Measurements from ENCODE around the gene GRID1. TPM values are rescaled to one million over a fixed set of nuclear protein-coding genes. Genes with fewer than 3 reads are reported as not detected.

GRID1 gene
- total RNA-seq, 1 experiment from 2014 or later, result 5.6 TPM

GRCh38 chr10:85786401-85786899 is 580.1 kb downstream of the GRID1 start:
- Histone ChIP-seq H3K27ac (ENCODE audit: low read depth, low read length) (no peak overlapping the region), H4K20me1 (ENCODE audit: insufficient read depth) (no peaks in the 10 kb centered on the region), H3K4me1 (ENCODE audit: control insufficient read depth in 1 of 2, insufficient read depth in 2 of 2, low read length in 2 of 2) (no peaks in the 10 kb centered on the region), H3K36me3 (ENCODE audit: control insufficient read depth in 1 of 2, insufficient read depth in 2 of 2, low read length in 2 of 2) (no peaks in the 10 kb centered on the region), H3K4me3 (replicated peaks in 1 of 2; ENCODE audit: low read depth in 1 of 2, low read length in 2 of 2) (no peak overlapping the region), H3K9me2 (ENCODE audit: insufficient read depth) (no peaks in the 10 kb centered on the region), H3K9me3 (ENCODE audit: control insufficient read depth in 1 of 2, insufficient read depth in 1 of 2, low read depth in 1 of 2, low read length in 2 of 2) (no peaks in the 10 kb centered on the region), H3K27me3 (ENCODE audit: insufficient read depth, low read length) (no peaks in the 10 kb centered on the region), H2AFZ (ENCODE audit: low read depth, low read length, poor library complexity, severe bottlenecking) (no peak overlapping the region), H3K4me2 (ENCODE audit: low read length) (no peak overlapping the region), H3K9ac (ENCODE audit: low read length) (no peak overlapping the region), H3K79me2 (ENCODE audit: insufficient read depth, low read length) (no peaks in the 10 kb centered on the region)
- CTCF ChIA-PET, result interaction anchor here (1.0 kb wide), 1 partner anchor 210 kb away, joined by 3 read pairs; no protein-coding TSS in a partner anchor
- intact Hi-C loops (cut with micrococcal nuclease), result loop anchor here (5.0 kb wide), 1 partner anchor 591 kb away; no protein-coding TSS in a partner anchor
- RAD21 ChIA-PET (ENCODE audit: low non-redundant PET in 1 of 2, low total read pairs in 2 of 2, uncharacterized antibody in 2 of 2, unreplicated experiment in 2 of 2), result no interaction called here
- TF ChIP-seq CTCF (IDR thresholded peaks at IDR 0.05 in 2 of 3, conservative IDR thresholded peaks at IDR 0.05 in 1 of 3; ENCODE audit: borderline replicate concordance in 1 of 3, insufficient read depth in 1 of 3, low read depth in 2 of 3, low read length in 2 of 3) (peak; percentile 24 to 47 (median 37); a peak in 5 of 6 replicates), RAD21 (IDR thresholded peaks at IDR 0.05; ENCODE audit: low read depth) (peak; percentile 58), MAX (IDR thresholded peaks at IDR 0.05) (0 out of 2 replicates have a peak, but pooled peaks have one; percentile 16), EZH2 (IDR thresholded peaks at IDR 0.05) (no peak)
- POLR2A ChIA-PET, result no interaction called here
- DNase-seq (ENCODE audit: low read depth, low spot score), result peak; percentile 4
- BruUV-seq (replicated peaks), result no TSS peak
- ATAC-seq, result peak; percentile 91

- DNase-seq (ENCODE audit: low read depth, low spot score) (no peak), ATAC-seq (no peak)
- no peak overlapping the region for H3K4me3 ChIP-seq (replicated peaks in 1 of 2; ENCODE audit: low read depth in 1 of 2, low read length in 2 of 2)
- H3K79me2 ChIP-seq (ENCODE audit: insufficient read depth, low read length), result no peaks in the 10 kb centered on the region
- no TSS peak for BruUV-seq (replicated peaks)
- no peaks in the 10 kb centered on the region for H4K20me1 ChIP-seq (ENCODE audit: insufficient read depth)
- RAD21 ChIA-PET (ENCODE audit: low non-redundant PET in 1 of 2, low total read pairs in 2 of 2, uncharacterized antibody in 2 of 2, unreplicated experiment in 2 of 2), result no interaction called here
- no peaks in the 10 kb centered on the region for H3K4me1 ChIP-seq (ENCODE audit: control insufficient read depth in 1 of 2, insufficient read depth in 2 of 2, low read length in 2 of 2)
- H3K27me3 ChIP-seq (ENCODE audit: insufficient read depth, low read length), result no peaks in the 10 kb centered on the region
- no peak overlapping the region for H3K27ac ChIP-seq (ENCODE audit: low read depth, low read length)
- H3K9me2 ChIP-seq (ENCODE audit: insufficient read depth), result no peaks in the 10 kb centered on the region
- no peaks in the 10 kb centered on the region for H3K9me3 ChIP-seq (ENCODE audit: control insufficient read depth in 1 of 2, insufficient read depth in 1 of 2, low read depth in 1 of 2, low read length in 2 of 2)
- H3K4me2 ChIP-seq (ENCODE audit: low read length), result no peak overlapping the region
- CTCF ChIA-PET, result no interaction called here
- H2AFZ ChIP-seq (ENCODE audit: low read depth, low read length, poor library complexity, severe bottlenecking), result no peak overlapping the region
- intact Hi-C loops (cut with micrococcal nuclease), result loop anchor here (5.0 kb wide), 1 partner anchor 593 kb away; no protein-coding TSS in a partner anchor
- H3K9ac ChIP-seq (ENCODE audit: low read length), result no peak overlapping the region
- POLR2A ChIA-PET, result no interaction called here
- no peaks in the 10 kb centered on the region for H3K36me3 ChIP-seq (ENCODE audit: control insufficient read depth in 1 of 2, insufficient read depth in 2 of 2, low read length in 2 of 2)
- no peak for TF ChIP-seq ELF1 (IDR thresholded peaks at IDR 0.05; ENCODE audit: borderline replicate concordance, low read depth)
- no peak for TF ChIP-seq SP1 (IDR thresholded peaks at IDR 0.05; ENCODE audit: low read depth)
- no peak for TF ChIP-seq EZH2phosphoT487 (IDR thresholded peaks at IDR 0.05; ENCODE audit: borderline replicate concordance)
- TF ChIP-seq EGR1 (IDR thresholded peaks at IDR 0.05; ENCODE audit: low read depth), result no peak
- no peak for TF ChIP-seq SRF (IDR thresholded peaks at IDR 0.05; ENCODE audit: low read depth)
- no peak for TF ChIP-seq SIN3A (IDR thresholded peaks at IDR 0.05; ENCODE audit: low read depth)
- TF ChIP-seq EZH2 (IDR thresholded peaks at IDR 0.05), result no peak
- no peak for TF ChIP-seq MAX (IDR thresholded peaks at IDR 0.05)
- TF ChIP-seq RAD21 (IDR thresholded peaks at IDR 0.05; ENCODE audit: low read depth), result no peak
- TF ChIP-seq, protein P1, sequence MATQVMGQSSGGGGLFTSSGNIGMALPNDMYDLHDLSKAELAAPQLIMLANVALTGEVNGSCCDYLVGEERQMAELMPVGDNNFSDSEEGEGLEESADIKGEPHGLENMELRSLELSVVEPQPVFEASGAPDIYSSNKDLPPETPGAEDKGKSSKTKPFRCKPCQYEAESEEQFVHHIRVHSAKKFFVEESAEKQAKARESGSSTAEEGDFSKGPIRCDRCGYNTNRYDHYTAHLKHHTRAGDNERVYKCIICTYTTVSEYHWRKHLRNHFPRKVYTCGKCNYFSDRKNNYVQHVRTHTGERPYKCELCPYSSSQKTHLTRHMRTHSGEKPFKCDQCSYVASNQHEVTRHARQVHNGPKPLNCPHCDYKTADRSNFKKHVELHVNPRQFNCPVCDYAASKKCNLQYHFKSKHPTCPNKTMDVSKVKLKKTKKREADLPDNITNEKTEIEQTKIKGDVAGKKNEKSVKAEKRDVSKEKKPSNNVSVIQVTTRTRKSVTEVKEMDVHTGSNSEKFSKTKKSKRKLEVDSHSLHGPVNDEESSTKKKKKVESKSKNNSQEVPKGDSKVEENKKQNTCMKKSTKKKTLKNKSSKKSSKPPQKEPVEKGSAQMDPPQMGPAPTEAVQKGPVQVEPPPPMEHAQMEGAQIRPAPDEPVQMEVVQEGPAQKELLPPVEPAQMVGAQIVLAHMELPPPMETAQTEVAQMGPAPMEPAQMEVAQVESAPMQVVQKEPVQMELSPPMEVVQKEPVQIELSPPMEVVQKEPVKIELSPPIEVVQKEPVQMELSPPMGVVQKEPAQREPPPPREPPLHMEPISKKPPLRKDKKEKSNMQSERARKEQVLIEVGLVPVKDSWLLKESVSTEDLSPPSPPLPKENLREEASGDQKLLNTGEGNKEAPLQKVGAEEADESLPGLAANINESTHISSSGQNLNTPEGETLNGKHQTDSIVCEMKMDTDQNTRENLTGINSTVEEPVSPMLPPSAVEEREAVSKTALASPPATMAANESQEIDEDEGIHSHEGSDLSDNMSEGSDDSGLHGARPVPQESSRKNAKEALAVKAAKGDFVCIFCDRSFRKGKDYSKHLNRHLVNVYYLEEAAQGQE (IDR thresholded peaks at IDR 0.05; ENCODE audit: low read depth), result no peak
- TF ChIP-seq CEBPB (IDR thresholded peaks at IDR 0.05; ENCODE audit: low read depth), result no peak
- TF ChIP-seq ZNF274 (IDR thresholded peaks at IDR 0.05; ENCODE audit: low read depth, low read length), result no peak
- TF ChIP-seq CBX3 (IDR thresholded peaks at IDR 0.05; ENCODE audit: low read depth), result no peak
- no peak for TF ChIP-seq JUND (IDR thresholded peaks at IDR 0.05)
These were observed 581.8 kb downstream of the GRID1 start for GRCh38 chr10:85784792-85785191.

Measured in HCT116 (cell line).